ENCODE data around the gene TFPI. TPM values are rescaled to one million over a fixed set of nuclear protein-coding genes. Genes with fewer than 3 reads are reported as not detected.

The TFPI gene
- total and polyA plus RNA-seq, 2 of the 8 experiments (the other 6 are each of a cell fraction or from before 2014, with no cell fraction given), result 2.0 to 7.1 TPM

GRCh38 chr2:187514930-187515329 lies 39.3 kb downstream of the TFPI start:
- no peaks in the 10 kb centered on the region for H3K79me2 ChIP-seq (ENCODE audit: control insufficient read depth in 1 of 2, insufficient read depth in 2 of 2, low read length in 2 of 2)
- no peak overlapping the region for H3K4me2 ChIP-seq (ENCODE audit: insufficient read depth in 1 of 2, low read depth in 2 of 2, low read length in 2 of 2)
- H3K27ac ChIP-seq (ENCODE audit: low read depth, low read length), result no peak overlapping the region
- no peak overlapping the region for H4K8ac ChIP-seq (ENCODE audit: extremely low read depth, insufficient read depth, low read length)
- DNase-seq (ENCODE audit: low read depth in 1 of 2, low spot score in 2 of 2) (no peak), FAIRE-seq (no peak)
- H3K27me3 ChIP-seq (replicated peaks in 1 of 4; ENCODE audit: control insufficient read depth in 3 of 4, extremely low read depth in 1 of 4, insufficient read depth in 3 of 4, low read length in 3 of 4), result no peaks in the 10 kb centered on the region
- no peak overlapping the region for H2BK15ac ChIP-seq (ENCODE audit: low read length)
- no peak overlapping the region for H3K4me3 ChIP-seq (ENCODE audit: extremely low read depth in 1 of 4, insufficient read depth in 2 of 4, low read depth in 3 of 4, low read length in 4 of 4)
- H3K79me1 ChIP-seq (ENCODE audit: low read depth, low read length), result no peaks in the 10 kb centered on the region
- no peak overlapping the region for H2AFZ ChIP-seq (ENCODE audit: low read length)
- H4K91ac ChIP-seq (replicated peaks; ENCODE audit: insufficient read length, low read length), result no peak overlapping the region
- H3K14ac ChIP-seq (ENCODE audit: insufficient read length), result no peak overlapping the region
- POLR2A ChIA-PET (ENCODE audit: partially characterized antibody), result interaction anchor here (1.3 kb wide), 1 partner anchor 12 kb away, joined by 3 read pairs; no protein-coding TSS in a partner anchor
- H3K56ac ChIP-seq (replicated peaks; ENCODE audit: insufficient read length, low read depth, low read length), result no peak overlapping the region
- H3K4me1 ChIP-seq (replicated peaks in 1 of 4; ENCODE audit: control insufficient read depth in 3 of 4, insufficient read depth in 4 of 4, low read length in 3 of 4), result peaks cover 2 to 12% (median 10%) of the 10 kb centered on the region in 4 experiments
- no peaks in the 10 kb centered on the region for H4K20me1 ChIP-seq (replicated peaks in 1 of 2; ENCODE audit: control insufficient read depth in 1 of 2, insufficient read depth in 2 of 2, low read length in 2 of 2)
- H3K36me3 ChIP-seq (ENCODE audit: control insufficient read depth in 2 of 4, insufficient read depth in 4 of 4, low read length in 3 of 4), result no peaks in the 10 kb centered on the region; a peak in 1 of 8 replicates
- no peak overlapping the region for H4K5ac ChIP-seq (ENCODE audit: insufficient read length, low read depth, low read length)
- no peak overlapping the region for H2BK12ac ChIP-seq (ENCODE audit: low read depth, low read length)
- H3K23ac ChIP-seq (ENCODE audit: insufficient read length), result no peak overlapping the region
- no peak overlapping the region for H2BK5ac ChIP-seq (ENCODE audit: low read depth, low read length)
- H3K18ac ChIP-seq (ENCODE audit: extremely low read depth, low read length), result no peak overlapping the region
- H2BK20ac ChIP-seq (ENCODE audit: low read length), result no peak overlapping the region
- no peak overlapping the region for H2AK5ac ChIP-seq (ENCODE audit: low read depth, low read length)
- no peak overlapping the region for H2BK120ac ChIP-seq (replicated peaks; ENCODE audit: low read depth, low read length)
- H3K23me2 ChIP-seq (ENCODE audit: low read depth, low read length), result no peaks in the 10 kb centered on the region
- no peak overlapping the region for H3K9ac ChIP-seq (replicated peaks in 1 of 4; ENCODE audit: extremely low read depth in 1 of 4, low read depth in 3 of 4, low read length in 3 of 4)
- no peak for TF ChIP-seq SIRT6 (IDR thresholded peaks at IDR 0.05; ENCODE audit: low read length)
- no peak for TF ChIP-seq BACH1 (IDR thresholded peaks at IDR 0.05; ENCODE audit: low read length)
- no peak for TF ChIP-seq MAX (IDR thresholded peaks at IDR 0.05)
- no peak for TF ChIP-seq EGR1 (IDR thresholded peaks at IDR 0.05; ENCODE audit: borderline replicate concordance, low read depth, low read length)
- TF ChIP-seq SRF (IDR thresholded peaks at IDR 0.05; ENCODE audit: low read depth, low read length), result no peak
- TF ChIP-seq ZNF274 (IDR thresholded peaks at IDR 0.05; ENCODE audit: borderline replicate concordance, extremely low read depth, low read length), result no peak
- no peak for TF ChIP-seq POU5F1 (IDR thresholded peaks at IDR 0.05; ENCODE audit: low read depth, low read length)
- H3K4ac ChIP-seq (replicated peaks; ENCODE audit: insufficient read length, low read depth, low read length), result no peak overlapping the region
- CTCF ChIA-PET (ENCODE audit: partially characterized antibody), result interaction anchor here (0.7 to 4.3 kb wide), 6 partner anchors 11 to 1386 kb away, joined by 3 to 16 read pairs (median 4); no protein-coding TSS in a partner anchor
- WGBS, 2 experiments (ENCODE audit: extremely low coverage in 1 of 2, insufficient coverage in 1 of 2, insufficient read length in 1 of 2, insufficient replicate concordance in 2 of 2, low coverage in 1 of 2, low lambda C conversion rate in 2 of 2, missing lambda C conversion rate in 1 of 2), result 88% methylated on average over 4 of the region's 4 CpGs; no CpG with 5 or more reads in 1 of the 2 experiments
- H3K9me3 ChIP-seq (ENCODE audit: insufficient read depth in 2 of 2, low read depth in 1 of 2, low read length in 1 of 2), result no peaks in the 10 kb centered on the region; a peak in 1 of 4 replicates
